NCI-H1694 treated with DMSO at 0.1 percent for 48 hours (cell line): ENCODE data around the gene AZU1.
"Not testable (repeated sequence)": the region's sequence is repeated elsewhere in the genome, so short reads cannot be mapped to it uniquely, and the experiment has no call there.

Experiments
- DNase-seq: peaks from one replicate; lab custom pipeline; 2025; lab: John Stamatoyannopoulos, UW

The AZU1 gene

GRCh38 chr19:831407-832369 lies 4.1 kb downstream of the AZU1 start:
- no peak for DNase-seq

DNA sequence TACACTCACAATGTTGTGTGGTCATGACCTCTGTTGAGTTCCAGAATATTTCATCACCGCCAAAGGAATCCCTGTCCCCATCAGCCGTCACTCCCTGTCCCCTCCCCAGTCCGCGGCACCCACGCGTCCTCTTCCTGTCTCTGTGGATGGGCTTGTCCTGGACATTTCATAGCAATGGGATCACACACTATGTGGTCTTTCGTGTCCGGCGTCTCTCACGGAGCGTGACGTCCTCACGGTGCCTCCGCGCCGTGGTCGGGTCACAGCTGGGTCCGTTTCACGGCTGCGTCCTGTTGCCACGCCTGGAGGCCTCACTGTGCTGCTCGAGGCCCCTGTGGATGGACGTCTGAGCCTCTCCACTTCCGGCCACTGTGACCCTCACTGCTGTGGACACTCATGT lies 6.6 kb downstream of the AZU1 start:
- no peak for DNase-seq

GRCh38 chr19:835210-835810 lies 7.7 kb downstream of the AZU1 start:
- DNase-seq, result no peak

DNA sequence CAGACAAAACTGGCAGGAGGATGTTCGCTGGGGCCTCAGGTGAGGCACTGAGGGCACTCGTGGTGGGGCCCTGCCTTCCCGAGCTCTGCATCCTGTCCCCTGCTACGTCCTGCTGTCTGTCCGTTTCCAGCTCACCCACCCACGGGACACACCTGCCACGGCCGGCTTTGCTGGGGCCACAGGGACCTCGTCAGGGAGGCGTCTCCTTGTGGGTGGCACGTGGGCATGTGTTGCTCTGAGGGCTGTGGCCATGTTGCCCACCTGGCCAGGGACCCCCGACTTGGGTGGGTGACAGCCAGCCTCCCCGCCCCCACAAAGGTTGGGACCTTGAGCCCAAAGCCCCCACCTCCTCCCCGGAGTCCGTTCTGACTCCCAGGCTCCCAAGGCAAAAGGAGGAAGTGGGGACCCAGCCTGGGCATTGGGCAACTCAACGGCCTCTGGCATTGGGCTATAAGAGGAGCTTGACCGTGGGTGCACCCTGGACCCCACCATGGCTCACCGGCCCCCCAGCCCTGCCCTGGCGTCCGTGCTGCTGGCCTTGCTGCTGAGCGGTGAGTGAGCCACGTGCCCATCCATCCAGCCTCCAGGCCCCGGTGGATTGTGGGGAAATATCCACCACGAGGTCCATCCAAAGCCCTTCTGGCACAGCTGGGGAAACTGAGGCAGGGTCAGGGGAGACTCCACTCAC lies 13.0 kb downstream of the AZU1 start, which contains the start of gene PRTN3:
PRTN3 (plus strand) TSS at position 481 of the 688 bp plus-strand sequence; CDS start at position 491, 10 bp downstream.
- no peak for DNase-seq

GRCh38 chr19:842802-843179 lies 15.2 kb downstream of the AZU1 start:
- not testable (repeated sequence) for DNase-seq

DNA sequence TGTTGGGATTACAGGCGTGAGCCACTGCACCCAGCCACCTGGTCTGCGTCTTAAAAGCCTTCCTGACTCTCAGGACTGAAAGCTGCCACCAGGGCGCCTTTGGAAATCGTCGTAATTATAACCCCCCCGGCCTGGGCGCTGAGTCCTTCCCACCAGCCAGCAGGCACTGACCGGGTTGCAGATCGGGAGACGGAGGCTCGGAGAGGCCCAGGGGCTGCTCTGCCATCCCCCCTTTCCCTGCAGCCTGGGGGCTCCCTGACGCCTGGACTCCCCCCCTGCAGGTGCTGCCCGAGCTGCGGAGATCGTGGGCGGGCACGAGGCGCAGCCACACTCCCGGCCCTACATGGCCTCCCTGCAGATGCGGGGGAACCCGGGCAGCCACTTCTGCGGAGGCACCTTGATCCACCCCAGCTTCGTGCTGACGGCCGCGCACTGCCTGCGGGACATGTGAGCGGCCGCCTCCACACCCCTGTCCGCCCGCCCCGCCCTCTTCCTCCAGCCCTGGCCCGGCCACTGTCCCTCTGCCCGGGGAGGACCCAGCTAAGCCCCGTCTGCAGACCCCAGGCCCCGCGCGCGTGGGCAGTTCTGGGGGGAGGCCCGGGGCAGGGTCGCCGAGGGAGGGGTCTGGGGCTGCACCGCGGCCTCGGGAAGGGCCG lies 15.7 kb downstream of the AZU1 start:
- no peak for DNase-seq

GRCh38 chr19:843836-844545 lies 16.4 kb downstream of the AZU1 start:
- DNase-seq, result no peak

DNA sequence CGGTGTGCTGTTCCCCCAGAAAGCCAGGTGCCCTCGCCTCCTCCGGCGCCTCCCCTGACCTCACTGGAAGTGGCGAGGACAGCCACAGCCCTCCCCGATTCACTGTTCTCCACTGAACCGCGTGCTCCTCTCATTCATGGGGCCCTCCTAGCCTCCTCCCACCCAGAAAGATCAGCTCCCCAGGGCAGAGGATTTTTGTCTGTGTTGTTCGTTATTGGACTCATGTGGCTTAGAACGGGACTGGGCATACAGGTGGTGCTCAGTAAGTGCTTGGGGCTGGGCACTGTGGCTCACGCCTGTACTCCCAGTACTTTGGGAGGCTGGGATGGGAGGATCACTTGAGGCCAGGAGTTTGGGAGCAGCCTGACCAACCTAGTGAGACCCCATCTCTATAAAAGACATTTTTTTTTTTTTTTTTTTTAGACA lies 16.9 kb downstream of the AZU1 start:
- no peak for DNase-seq

GRCh38 chr19:845707-846521 lies 18.3 kb downstream of the AZU1 start:
- no peak for DNase-seq

- DNase-seq, result no peak
Measured at GRCh38 chr19:848386-848921, 20.8 kb downstream of the AZU1 start.

DNA sequence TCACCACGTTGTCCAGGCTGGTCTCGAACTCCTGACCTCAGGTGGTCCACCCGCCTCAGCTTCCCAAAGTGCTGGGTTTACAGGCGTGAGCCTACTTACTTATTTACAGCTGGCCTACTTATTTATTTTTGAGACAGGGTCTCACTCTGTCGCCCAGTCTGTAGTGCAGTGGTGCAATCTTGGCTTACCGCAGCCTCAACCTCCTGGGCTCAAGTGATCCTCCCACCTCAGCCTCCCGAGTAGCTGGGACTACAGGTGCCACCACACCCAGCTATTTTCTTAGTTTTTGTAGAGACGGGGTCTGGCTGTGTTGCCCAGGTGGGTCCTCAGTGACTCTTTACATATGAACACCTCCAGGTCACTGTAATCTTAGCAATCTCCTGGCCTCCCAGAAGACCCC lies 21.6 kb downstream of the AZU1 start:
- not testable (repeated sequence) for DNase-seq

- DNase-seq, result no peak
Measured at GRCh38 chr19:850221-850978, 22.8 kb downstream of the AZU1 start.

DNA sequence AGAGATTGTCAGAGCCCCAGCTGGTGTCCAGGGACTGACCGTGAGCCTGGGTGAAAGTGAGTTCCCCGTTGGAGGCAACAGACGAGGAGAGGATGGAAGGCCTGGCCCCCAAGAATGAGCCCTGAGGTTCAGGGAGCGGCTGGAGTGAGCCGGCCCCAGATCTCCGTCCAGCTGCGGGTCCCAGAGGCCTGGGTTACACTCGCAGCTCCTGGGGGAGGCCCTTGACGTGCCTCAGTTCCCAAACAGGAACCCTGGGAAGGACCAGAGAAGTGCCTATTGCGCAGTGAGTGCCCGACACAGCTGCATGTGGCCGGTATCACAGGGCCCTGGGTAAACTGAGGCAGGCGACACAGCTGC lies 23.3 kb downstream of the AZU1 start:
- no peak for DNase-seq

DNA sequence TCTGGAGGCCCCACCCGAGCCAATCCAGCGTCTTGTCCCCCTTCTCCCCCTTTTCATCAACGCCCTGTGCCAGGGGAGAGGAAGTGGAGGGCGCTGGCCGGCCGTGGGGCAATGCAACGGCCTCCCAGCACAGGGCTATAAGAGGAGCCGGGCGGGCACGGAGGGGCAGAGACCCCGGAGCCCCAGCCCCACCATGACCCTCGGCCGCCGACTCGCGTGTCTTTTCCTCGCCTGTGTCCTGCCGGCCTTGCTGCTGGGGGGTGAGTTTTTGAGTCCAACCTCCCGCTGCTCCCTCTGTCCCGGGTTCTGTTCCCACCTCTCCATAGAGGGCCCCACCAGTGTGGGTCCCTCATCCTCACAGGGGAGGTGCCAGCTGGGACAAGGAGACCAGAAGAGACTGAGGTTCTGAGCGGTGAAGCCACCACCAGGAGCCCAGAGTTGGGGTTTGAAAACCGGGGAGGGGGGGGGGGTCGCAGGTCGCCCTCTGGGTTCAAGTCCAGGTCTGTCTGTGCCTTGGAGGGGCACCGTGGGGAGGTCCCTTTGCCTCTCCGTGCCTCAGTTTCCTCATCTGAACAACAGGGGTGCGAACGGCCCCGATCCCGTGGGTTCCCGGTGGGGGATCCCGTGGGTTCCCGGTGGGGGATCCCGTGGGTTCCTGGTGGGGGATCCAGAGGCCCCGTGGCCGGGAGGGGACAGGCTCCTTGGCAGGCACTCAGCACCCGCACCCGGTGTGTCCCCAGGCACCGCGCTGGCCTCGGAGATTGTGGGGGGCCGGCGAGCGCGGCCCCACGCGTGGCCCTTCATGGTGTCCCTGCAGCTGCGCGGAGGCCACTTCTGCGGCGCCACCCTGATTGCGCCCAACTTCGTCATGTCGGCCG lies 24.7 kb downstream of the AZU1 start, which contains the start of gene ELANE:
ELANE (plus strand) TSS at position 168 of the 878 bp plus-strand sequence; CDS start at position 194, 26 bp downstream.
- DNase-seq, result no peak

DNA sequence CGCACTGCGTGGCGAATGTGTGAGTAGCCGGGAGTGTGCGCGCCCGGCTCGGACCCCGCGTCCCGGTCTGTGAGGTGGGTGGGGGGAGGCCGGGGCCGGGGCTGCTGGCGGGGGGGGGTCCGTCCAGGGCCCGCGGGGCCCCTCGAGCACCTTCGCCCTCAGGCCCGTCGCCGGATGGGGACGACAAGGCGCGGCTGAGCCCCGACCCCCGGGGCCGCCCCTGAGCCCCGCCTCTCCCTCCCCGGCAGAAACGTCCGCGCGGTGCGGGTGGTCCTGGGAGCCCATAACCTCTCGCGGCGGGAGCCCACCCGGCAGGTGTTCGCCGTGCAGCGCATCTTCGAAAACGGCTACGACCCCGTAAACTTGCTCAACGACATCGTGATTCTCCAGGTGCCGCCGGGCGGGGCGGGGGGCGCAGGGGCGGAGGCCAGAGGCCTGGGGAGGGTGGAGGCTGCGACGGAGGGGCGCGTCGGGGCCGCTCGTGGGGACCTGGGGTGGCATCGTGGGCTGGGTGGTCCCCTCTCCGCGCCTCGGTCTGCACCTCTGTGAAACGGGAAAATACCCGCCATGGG lies 25.5 kb downstream of the AZU1 start:
- DNase-seq, result no peak

DNA sequence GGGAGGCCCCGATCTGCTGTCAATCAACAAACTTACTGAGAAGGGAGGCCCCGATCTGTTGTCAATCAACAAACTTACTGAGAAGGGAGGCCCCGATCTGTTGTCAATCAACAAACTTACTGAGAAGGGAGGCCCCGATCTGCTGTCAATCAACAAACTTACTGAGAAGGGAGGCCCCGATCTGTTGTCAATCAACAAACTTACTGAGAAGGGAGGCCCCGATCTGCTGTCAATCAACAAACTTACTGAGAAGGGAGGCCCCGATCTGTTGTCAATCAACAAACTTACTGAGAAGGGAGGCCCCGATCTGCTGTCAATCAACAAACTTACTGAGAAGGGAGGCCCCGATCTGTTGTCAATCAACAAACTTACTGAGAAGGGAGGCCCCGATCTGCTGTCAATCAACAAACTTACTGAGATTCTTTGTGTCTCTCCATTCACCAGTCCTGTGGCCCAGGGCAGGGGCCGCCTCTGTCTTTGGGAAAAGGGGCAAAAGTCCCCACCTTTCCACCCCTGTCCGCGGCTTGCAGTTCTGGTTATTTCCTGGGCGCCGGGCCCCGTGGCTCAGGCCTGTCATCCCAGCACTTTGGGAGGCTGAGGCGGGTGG lies 26.1 kb downstream of the AZU1 start:
- DNase-seq, result not testable (repeated sequence)

GRCh38 chr19:854549-854948 lies 26.9 kb downstream of the AZU1 start:
- no peak for DNase-seq

- no peak for DNase-seq
Measured at GRCh38 chr19:855142-855541, 27.5 kb downstream of the AZU1 start.
